ENCODE data around the gene BSPRY. TPM values are rescaled to one million over a fixed set of nuclear protein-coding genes. Genes with fewer than 3 reads are reported as not detected.

The BSPRY gene
- total RNA-seq, 4 donors from 2014 or later, result 0.52 to 0.99 (median 0.70) TPM

DNA sequence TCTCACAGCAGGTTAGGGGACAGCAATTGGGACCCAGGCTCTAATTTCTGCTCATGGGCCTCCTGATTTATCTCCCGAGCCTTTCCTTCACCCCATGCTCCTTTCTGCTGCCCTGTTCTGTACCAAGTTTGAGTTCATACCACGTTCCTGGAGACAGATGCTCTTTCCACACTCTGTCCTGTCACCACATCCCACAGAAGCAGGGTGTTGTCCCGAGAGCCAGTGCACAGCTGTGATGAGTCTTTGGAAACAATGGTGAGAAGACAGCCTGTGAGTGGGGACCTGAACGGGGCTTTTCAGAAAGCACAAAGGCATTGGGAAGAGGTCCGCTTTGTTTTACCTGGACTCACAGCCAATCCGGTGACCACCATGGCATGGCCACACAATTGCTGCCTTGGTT is 26.7 kb upstream of the BSPRY start:
- Histone ChIP-seq H3K4me3 (no peak overlapping the region), H3K27me3 (no peaks in the 10 kb centered on the region), H3K9me3 (no peaks in the 10 kb centered on the region), H3K4me1 (no peaks in the 10 kb centered on the region), H3K27ac (replicated peaks in 1 of 4) (no peak overlapping the region), H3K36me3 (peaks cover 7 to 48% (median 26%) of the 10 kb centered on the region in 4 donors)
- DNase-seq (ENCODE audit: extremely low spot score), result no peak
- 85% methylated on average over 6 of the region's 6 CpGs for WGBS
- intact Hi-C loops (cut with DNase I), result no loop called here
- no peak for TF ChIP-seq EP300 (IDR thresholded peaks at IDR 0.05)

DNA sequence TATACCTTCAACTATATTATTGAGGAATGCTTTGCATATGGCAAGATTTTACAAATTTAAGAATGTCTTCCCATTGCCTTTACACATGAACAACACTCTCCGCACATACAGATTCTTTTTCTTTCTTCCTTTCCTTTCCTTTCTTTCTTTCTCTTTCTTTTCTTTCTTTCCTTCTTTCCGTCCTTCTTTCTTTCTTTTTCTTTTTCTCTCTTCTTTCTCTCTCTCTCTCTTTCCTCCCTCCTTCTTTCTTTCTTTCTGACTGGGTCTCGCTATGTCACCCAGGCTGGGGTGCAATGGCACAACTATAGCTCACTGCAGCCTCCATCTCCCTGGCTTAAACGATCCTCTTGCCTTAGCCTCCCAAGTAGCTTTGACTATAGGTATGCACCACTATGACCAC is 23.1 kb upstream of the BSPRY start:
- H3K36me3 ChIP-seq, result peaks cover 0 to 35% (median 7%) of the 10 kb centered on the region in 4 donors
- no peak overlapping the region for H3K27ac ChIP-seq (replicated peaks in 1 of 4)
- no peak for TF ChIP-seq POLR2A (IDR thresholded peaks at IDR 0.05; ENCODE audit: low read depth)
- TF ChIP-seq POLR2AphosphoS5 (IDR thresholded peaks at IDR 0.05), result no peak
- TF ChIP-seq CTCF (IDR thresholded peaks at IDR 0.05), result no peak
- no peak for TF ChIP-seq EP300 (IDR thresholded peaks at IDR 0.05)
- H3K9me3 ChIP-seq, result no peaks in the 10 kb centered on the region
- no peak for DNase-seq (ENCODE audit: extremely low spot score)
- H3K27me3 ChIP-seq, result no peaks in the 10 kb centered on the region
- H3K4me1 ChIP-seq, result no peaks in the 10 kb centered on the region
- intact Hi-C loops (cut with DNase I), result no loop called here
- H3K4me3 ChIP-seq, result no peak overlapping the region
- WGBS, result 92% methylated on average over 4 of the region's 4 CpGs

DNA sequence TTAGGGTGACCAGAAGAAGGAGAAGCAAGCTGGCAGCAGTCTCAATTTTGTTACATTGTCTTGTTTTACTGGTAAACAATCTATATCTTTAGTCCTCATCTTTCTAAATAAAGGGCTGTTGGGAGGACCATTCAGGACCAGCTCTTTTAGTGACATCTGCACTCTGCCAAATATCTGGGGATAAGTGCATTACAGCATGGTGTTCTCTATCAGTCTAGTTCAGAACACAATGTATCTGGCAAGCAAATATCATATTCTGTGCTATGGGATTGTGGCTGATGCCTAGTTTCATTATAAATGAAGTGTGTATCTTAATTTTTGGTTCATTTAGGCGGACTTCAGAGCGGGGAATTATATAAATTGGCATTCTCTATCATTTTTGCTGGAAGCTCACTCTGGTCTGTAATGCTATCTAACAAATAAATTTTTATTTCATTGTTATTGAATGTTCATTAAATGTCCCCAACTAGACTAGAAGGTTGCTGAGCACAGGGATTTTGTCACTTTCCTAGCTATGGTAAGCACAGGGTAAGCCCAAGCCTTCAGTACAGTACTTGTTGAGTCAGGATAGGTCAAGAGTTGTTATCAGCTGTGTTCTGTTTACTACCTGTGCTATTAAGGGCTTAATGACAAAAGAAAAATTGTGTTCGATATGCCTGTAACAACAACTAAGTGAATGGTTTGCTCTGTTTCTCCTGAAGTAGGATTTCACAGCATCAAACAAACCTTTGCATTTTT is 21.1 kb upstream of the BSPRY start:
- TF ChIP-seq CTCF (IDR thresholded peaks at IDR 0.05), result no peak
- no peak for TF ChIP-seq EP300 (IDR thresholded peaks at IDR 0.05)
- no peak for TF ChIP-seq POLR2A (IDR thresholded peaks at IDR 0.05; ENCODE audit: low read depth)
- no peak for TF ChIP-seq POLR2AphosphoS5 (IDR thresholded peaks at IDR 0.05)
- no peak for DNase-seq (ENCODE audit: extremely low spot score)
- Histone ChIP-seq H3K9me3 (no peaks in the 10 kb centered on the region), H3K4me3 (no peak overlapping the region), H3K27me3 (no peaks in the 10 kb centered on the region), H3K27ac (replicated peaks in 1 of 4) (no peak overlapping the region), H3K4me1 (no peaks in the 10 kb centered on the region), H3K36me3 (peaks cover 0 to 28% (median 6%) of the 10 kb centered on the region in 4 donors)
- 97% methylated on average over 3 of the region's 3 CpGs for WGBS
- intact Hi-C loops (cut with DNase I), result no loop called here

DNA sequence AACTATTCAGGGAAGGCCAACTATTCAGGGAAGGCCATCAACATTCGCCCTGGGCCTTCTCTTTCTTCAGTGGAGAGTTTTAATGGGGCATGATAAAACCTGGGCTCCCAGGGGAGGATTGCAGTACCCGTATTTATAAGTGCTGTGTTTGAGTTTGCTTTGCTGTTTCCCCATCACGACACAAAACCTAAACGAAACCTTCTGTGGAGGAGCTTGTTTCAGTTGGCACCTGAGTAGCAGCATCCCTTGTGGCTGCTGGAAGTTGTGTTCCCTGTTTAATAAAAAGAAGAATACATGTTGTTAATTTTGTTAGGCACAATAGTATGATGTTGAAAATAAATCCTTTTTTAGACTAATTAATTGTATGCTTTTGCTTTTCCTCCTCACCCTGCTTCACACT is 17.6 kb upstream of the BSPRY start:
- TF ChIP-seq POLR2A (IDR thresholded peaks at IDR 0.05; ENCODE audit: low read depth) (no peak), EP300 (IDR thresholded peaks at IDR 0.05) (no peak), POLR2AphosphoS5 (IDR thresholded peaks at IDR 0.05) (no peak), CTCF (IDR thresholded peaks at IDR 0.05) (no peak)
- H3K36me3 ChIP-seq, result peaks cover 0 to 28% (median 6%) of the 10 kb centered on the region in 4 donors
- intact Hi-C loops (cut with DNase I), result no loop called here
- 70% methylated on average over 4 of the region's 4 CpGs for WGBS
- H3K27me3 ChIP-seq, result no peaks in the 10 kb centered on the region
- no peaks in the 10 kb centered on the region for H3K9me3 ChIP-seq
- no peak overlapping the region for H3K27ac ChIP-seq (replicated peaks in 1 of 4)
- no peak for DNase-seq (ENCODE audit: extremely low spot score)
- H3K4me3 ChIP-seq, result no peak overlapping the region
- no peaks in the 10 kb centered on the region for H3K4me1 ChIP-seq

GRCh38 chr9:113337714-113338113 is 11.6 kb upstream of the BSPRY start:
- intact Hi-C loops (cut with DNase I), result no loop called here

More at GRCh38 chr9:113337714-113338113, 11.6 kb upstream of the BSPRY start:
- Histone ChIP-seq H3K27me3 (no peaks in the 10 kb centered on the region), H3K9me3 (no peaks in the 10 kb centered on the region), H3K36me3 (no peaks in the 10 kb centered on the region), H3K4me1 (peaks cover 8 to 18% (median 15%) of the 10 kb centered on the region in 4 donors), H3K4me3 (no peak overlapping the region), H3K27ac (replicated peaks in 1 of 4) (no peak overlapping the region)
- TF ChIP-seq CTCF (IDR thresholded peaks at IDR 0.05) (no peak), POLR2AphosphoS5 (IDR thresholded peaks at IDR 0.05) (no peak), POLR2A (IDR thresholded peaks at IDR 0.05; ENCODE audit: low read depth) (no peak), EP300 (IDR thresholded peaks at IDR 0.05) (no peak)
- 81% methylated on average over 2 of the region's 2 CpGs for WGBS
- no peak for DNase-seq (ENCODE audit: extremely low spot score)
